Osteocyte (in vitro differentiated cells): ENCODE measurements around the gene BORCS8. TPM values are rescaled to one million over a fixed set of nuclear protein-coding genes. Genes with fewer than 3 reads are reported as not detected.

Source experiments
- DNase-seq: peaks from one replicate; pipeline ENCODE4 v3.0.0; 2021; ENCODE audit warnings: mixed read lengths; ENCODE audit not compliant: unreplicated experiment; ENCODE audit errors: extremely low spot score
- H3K27ac Mint-ChIP-seq: one replicate; pipeline ENCODE4 v1.8.0; 2021; ENCODE audit warnings: mild to moderate bottlenecking, mixed read lengths; ENCODE audit not compliant: unreplicated experiment
- H3K27me3 Mint-ChIP-seq: one replicate; pipeline ENCODE4 v1.8.0; 2021; ENCODE audit warnings: mixed read lengths; ENCODE audit not compliant: unreplicated experiment
- H3K36me3 Mint-ChIP-seq: one replicate; pipeline ENCODE4 v1.8.0; 2021; ENCODE audit warnings: mixed read lengths; ENCODE audit not compliant: unreplicated experiment
- H3K4me1 Mint-ChIP-seq: one replicate; pipeline ENCODE4 v1.8.0; 2021; ENCODE audit warnings: mixed read lengths; ENCODE audit not compliant: unreplicated experiment
- H3K4me3 Mint-ChIP-seq: one replicate; pipeline ENCODE4 v1.8.0; 2021; ENCODE audit warnings: mild to moderate bottlenecking, moderate library complexity, mixed read lengths; ENCODE audit not compliant: unreplicated experiment
- H3K9me3 Mint-ChIP-seq: one replicate; pipeline ENCODE4 v1.8.0; 2021; ENCODE audit warnings: mixed read lengths; ENCODE audit not compliant: unreplicated experiment
- CTCF ChIP-seq: fragments of 200-600 bp; sonication (generic); IDR thresholded peaks from 2 replicates; pipeline ENCODE4 v1.5.0; 2021; ENCODE audit warnings: antibody characterized with exemption, mild to moderate bottlenecking, moderate library complexity
- total RNA-seq: library from RNA; stranded (reverse); gene quantifications from 2 replicates; pipeline ENCODE4 v1.2.1, GENCODE V29; 2021

The BORCS8 gene
- total RNA-seq, 1 donor from 2014 or later: 24.4 TPM

DNA sequence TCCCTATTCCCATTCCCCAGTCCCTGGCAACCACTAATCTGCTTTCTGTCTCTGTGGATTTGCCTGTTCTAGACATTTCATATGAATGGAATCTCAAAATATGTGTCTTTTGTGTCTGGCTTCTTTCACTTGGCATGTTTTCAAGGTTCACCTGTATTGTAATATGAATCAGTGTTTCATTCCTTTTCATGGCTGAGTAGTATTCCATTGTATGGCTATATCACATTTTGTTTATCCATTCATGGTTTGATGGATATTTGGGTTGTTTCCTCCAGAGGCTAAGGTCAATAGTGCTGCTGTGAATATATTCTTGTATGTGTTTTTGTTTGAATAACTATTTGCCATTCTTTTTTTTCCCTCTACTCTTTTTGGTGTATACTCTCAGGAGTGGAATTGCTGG lies 44.2 kb upstream of the BORCS8 start:
- Mint-ChIP-seq H3K27me3 (peaks cover 9% of the 10 kb centered on the region), H3K27ac (no peak overlapping the region), H3K9me3 (no peaks in the 10 kb centered on the region), H3K36me3 (no peaks in the 10 kb centered on the region), H3K4me1 (no peaks in the 10 kb centered on the region), H3K4me3 (no peak overlapping the region)
- DNase-seq: no peak
- no peak for TF ChIP-seq CTCF

DNA sequence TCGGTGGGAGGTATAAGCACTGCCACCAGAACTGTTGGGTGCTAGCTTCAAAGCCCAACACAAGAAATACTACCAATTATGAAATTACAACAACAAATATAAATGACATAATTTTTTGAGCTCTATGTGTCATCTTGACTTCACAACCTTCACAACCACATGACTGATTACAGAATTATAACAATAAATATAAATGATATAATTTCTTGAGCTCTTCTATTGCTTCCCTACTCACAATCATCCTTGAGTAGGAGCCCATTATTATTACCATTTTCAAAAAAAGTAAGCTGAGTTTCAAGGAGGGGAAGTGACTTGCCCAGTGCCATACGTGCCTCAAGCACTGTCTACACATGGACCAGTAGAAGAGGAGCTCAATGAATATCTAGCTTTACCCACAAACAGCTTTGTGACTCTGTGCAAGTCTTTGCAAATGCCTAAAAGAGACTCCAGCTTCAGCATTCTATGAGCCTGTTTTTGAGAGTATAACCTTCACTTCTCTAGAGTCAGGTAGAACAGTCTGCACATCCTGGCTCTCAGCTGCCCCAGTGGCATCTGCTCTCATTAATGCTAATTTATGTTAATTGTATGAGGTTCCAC lies 42.4 kb upstream of the BORCS8 start:
- H3K4me1 Mint-ChIP-seq: no peaks in the 10 kb centered on the region
- no peak for TF ChIP-seq CTCF
- no peaks in the 10 kb centered on the region for H3K36me3 Mint-ChIP-seq
- H3K27me3 Mint-ChIP-seq: peaks cover 9% of the 10 kb centered on the region
- DNase-seq: no peak
- no peak overlapping the region for H3K27ac Mint-ChIP-seq
- H3K4me3 Mint-ChIP-seq: no peak overlapping the region
- no peaks in the 10 kb centered on the region for H3K9me3 Mint-ChIP-seq

GRCh38 chr19:19232261-19232721 lies 40.3 kb upstream of the BORCS8 start:
- Mint-ChIP-seq H3K4me1 (no peaks in the 10 kb centered on the region), H3K4me3 (no peak overlapping the region), H3K36me3 (no peaks in the 10 kb centered on the region), H3K27ac (no peak overlapping the region), H3K27me3 (peaks cover 14% of the 10 kb centered on the region), H3K9me3 (no peaks in the 10 kb centered on the region)
- DNase-seq: no peak
- no peak for TF ChIP-seq CTCF

- Mint-ChIP-seq H3K27ac (no peak overlapping the region), H3K27me3 (peaks cover 14% of the 10 kb centered on the region), H3K4me3 (no peak overlapping the region), H3K9me3 (no peaks in the 10 kb centered on the region), H3K36me3 (no peaks in the 10 kb centered on the region), H3K4me1 (no peaks in the 10 kb centered on the region)
- no peak for TF ChIP-seq CTCF
- DNase-seq: no peak
Measured at GRCh38 chr19:19230999-19231398, 39.0 kb upstream of the BORCS8 start.

DNA sequence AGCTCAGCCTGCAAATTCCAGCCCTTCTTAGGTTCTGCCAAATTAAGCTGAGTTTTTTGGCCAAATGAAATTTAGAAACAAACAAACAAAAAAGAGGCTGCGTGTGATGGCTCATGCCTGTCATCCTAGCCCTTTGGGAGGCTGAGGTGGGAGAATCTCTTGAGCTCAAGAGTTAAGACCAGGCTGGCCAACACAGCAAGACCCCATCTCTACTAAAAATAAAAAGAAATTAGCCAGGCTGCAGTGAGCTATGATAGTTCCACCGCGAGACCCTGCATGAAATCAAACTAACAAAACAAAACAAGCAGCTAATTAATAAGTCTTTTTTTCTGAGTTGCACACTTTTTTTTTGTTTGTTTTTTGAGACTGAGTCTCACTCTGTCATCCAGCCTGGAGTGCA lies 37.7 kb upstream of the BORCS8 start:
- TF ChIP-seq CTCF: no peak
- no peak overlapping the region for H3K4me3 Mint-ChIP-seq
- DNase-seq: no peak
- no peaks in the 10 kb centered on the region for H3K36me3 Mint-ChIP-seq
- H3K4me1 Mint-ChIP-seq: no peaks in the 10 kb centered on the region
- H3K27ac Mint-ChIP-seq: no peak overlapping the region
- no peaks in the 10 kb centered on the region for H3K9me3 Mint-ChIP-seq
- peaks cover 18% of the 10 kb centered on the region for H3K27me3 Mint-ChIP-seq
